ENCODE data around the gene PDF. TPM values are rescaled to one million over a fixed set of nuclear protein-coding genes. Genes with fewer than 3 reads are reported as not detected.
"Not testable (repeated sequence)": the region's sequence is repeated elsewhere in the genome, so short reads cannot be mapped to it uniquely, and the experiment has no call there.

The PDF gene
- total RNA-seq, 2 experiments from 2014 or later, result 31.5 to 32.3 TPM

- POLR2A ChIA-PET, result no interaction called here
Observed at GRCh38 chr16:69301187-69301586, 29.2 kb downstream of the PDF start.

GRCh38 chr16:69298261-69298660 lies 32.1 kb downstream of the PDF start:
- ChIA-PET CTCF (interaction anchor here (0.7 kb wide), 1 partner anchor 11 kb away, joined by 3 read pairs; no protein-coding TSS in a partner anchor), POLR2A (no interaction called here)

More at GRCh38 chr16:69301187-69301586, 29.2 kb downstream of the PDF start:
- CTCF ChIA-PET, result no interaction called here

GRCh38 chr16:69296771-69297170 lies 33.6 kb downstream of the PDF start:
- ChIA-PET CTCF (interaction anchor here (0.6 kb wide), 1 partner anchor 173 kb away, joined by 3 read pairs; no protein-coding TSS in a partner anchor), POLR2A (interaction anchor here (0.7 kb wide), 2 partner anchors 39 to 86 kb away, joined by 3 to 5 read pairs; no protein-coding TSS in a partner anchor)

- ChIA-PET POLR2A (no interaction called here), CTCF (no interaction called here)
Observed at GRCh38 chr16:69294051-69294450, 36.3 kb downstream of the PDF start.

- POLR2A ChIA-PET, result no interaction called here
- CTCF ChIA-PET, result no interaction called here
Observed at GRCh38 chr16:69293401-69293800, 37.0 kb downstream of the PDF start.

- POLR2A ChIA-PET, result not testable (repeated sequence)
- CTCF ChIA-PET, result interaction anchor here (0.6 kb wide), 1 partner anchor 379 kb away, joined by 4 read pairs; no protein-coding TSS in a partner anchor
Observed at GRCh38 chr16:69291657-69292056, 38.7 kb downstream of the PDF start.

GRCh38 chr16:69286941-69287713 lies 43.3 kb downstream of the PDF start:
- POLR2A ChIA-PET, result interaction anchor here (0.6 kb wide), 2 partner anchors 12 to 283 kb away, joined by 4 to 6 read pairs; no protein-coding TSS in a partner anchor
- CTCF ChIA-PET, result interaction anchor here (0.6 to 1.0 kb wide), 5 partner anchors 11 to 437 kb away, joined by 3 to 4 read pairs (median 3); no protein-coding TSS in a partner anchor

GRCh38 chr16:69285240-69285639 lies 45.1 kb downstream of the PDF start:
- ChIA-PET POLR2A (interaction anchor here (0.6 kb wide), 1 partner anchor 103 kb away, joined by 3 read pairs; no protein-coding TSS in a partner anchor), CTCF (interaction anchor here (0.7 kb wide), 3 partner anchors 98 to 874 kb away, joined by 3 to 4 read pairs (median 3); partner anchors contain the start of gene SNTB2)

GRCh38 chr16:69283851-69284250 lies 46.5 kb downstream of the PDF start:
- CTCF ChIA-PET, result no interaction called here

GRCh38 chr16:69277413-69277812 lies 53.0 kb downstream of the PDF start:
- ChIA-PET CTCF (interaction anchor here (0.5 kb wide), 1 partner anchor 20 kb away, joined by 3 read pairs; no protein-coding TSS in a partner anchor), POLR2A (interaction anchor here (0.6 kb wide), 1 partner anchor 27 kb away, joined by 3 read pairs; no protein-coding TSS in a partner anchor)

More at GRCh38 chr16:69283851-69284250, 46.5 kb downstream of the PDF start:
- POLR2A ChIA-PET, result no interaction called here

Other genes with a start within 250 kb of the PDF start
- under 1 TPM; 0.23 to 0.48 TPM for gene HAS3, start 224.9 kb downstream of the PDF start, total RNA-seq
- gene CHTF8, start 198.0 kb downstream of the PDF start, total RNA-seq, result 100 to 1,000 TPM; 135 to 141 TPM
- 100 to 1,000 TPM; 159 to 160 TPM for gene UTP4, start 197.9 kb downstream of the PDF start, total RNA-seq
- 10 to 100 TPM; 19.7 to 20.1 TPM for gene SNTB2, start 143.4 kb downstream of the PDF start, total RNA-seq
- 10 to 100 TPM; 32.6 to 32.7 TPM for gene VPS4A, start 19.2 kb downstream of the PDF start, total RNA-seq
- 10 to 100 TPM; 38.1 to 38.6 TPM for gene COG8, start 9.0 kb upstream of the PDF start, total RNA-seq
- gene NIP7, start 9.2 kb upstream of the PDF start, total RNA-seq, result 10 to 100 TPM; 67.8 to 69.2 TPM
- 1 to 10 TPM in 1 of 2 experiments, under 1 TPM in 1; 0.73 to 1.4 TPM for gene TMED6, start 21.2 kb upstream of the PDF start, total RNA-seq
- 10 to 100 TPM; 52.1 to 54.7 TPM for gene TERF2, start 55.4 kb upstream of the PDF start, total RNA-seq
- gene CYB5B, start 94.0 kb upstream of the PDF start, total RNA-seq, result 100 to 1,000 TPM; 168 to 170 TPM
- 10 to 100 TPM; 39.8 to 40.0 TPM for gene NFAT5, start 235.4 kb upstream of the PDF start, total RNA-seq